Measurements from ENCODE around the gene EVPL.
"Not testable (repeated sequence)": the region's sequence is repeated elsewhere in the genome, so short reads cannot be mapped to it uniquely, and the experiment has no call there.

The EVPL gene

DNA sequence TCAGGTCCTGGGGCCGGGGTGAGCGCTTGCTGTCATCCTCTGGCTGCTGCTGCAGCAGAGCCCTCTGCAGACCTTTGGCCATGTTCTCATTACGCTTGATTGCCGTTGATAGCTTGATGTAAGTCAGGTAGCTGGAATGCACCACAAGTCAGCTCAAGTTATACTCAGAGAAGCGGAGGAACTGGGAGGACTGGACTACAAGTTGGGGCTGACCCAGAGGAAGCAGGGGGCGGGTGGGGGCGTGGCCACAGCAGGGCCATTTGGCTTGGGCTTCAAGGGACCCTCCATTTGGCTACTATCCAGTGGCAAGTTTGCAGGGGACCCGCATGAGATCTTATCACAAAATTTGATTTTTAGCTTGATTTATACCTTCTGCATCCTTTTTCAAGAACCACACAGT is 19.0 kb upstream of the EVPL start:
- no peak for DNase-seq

DNA sequence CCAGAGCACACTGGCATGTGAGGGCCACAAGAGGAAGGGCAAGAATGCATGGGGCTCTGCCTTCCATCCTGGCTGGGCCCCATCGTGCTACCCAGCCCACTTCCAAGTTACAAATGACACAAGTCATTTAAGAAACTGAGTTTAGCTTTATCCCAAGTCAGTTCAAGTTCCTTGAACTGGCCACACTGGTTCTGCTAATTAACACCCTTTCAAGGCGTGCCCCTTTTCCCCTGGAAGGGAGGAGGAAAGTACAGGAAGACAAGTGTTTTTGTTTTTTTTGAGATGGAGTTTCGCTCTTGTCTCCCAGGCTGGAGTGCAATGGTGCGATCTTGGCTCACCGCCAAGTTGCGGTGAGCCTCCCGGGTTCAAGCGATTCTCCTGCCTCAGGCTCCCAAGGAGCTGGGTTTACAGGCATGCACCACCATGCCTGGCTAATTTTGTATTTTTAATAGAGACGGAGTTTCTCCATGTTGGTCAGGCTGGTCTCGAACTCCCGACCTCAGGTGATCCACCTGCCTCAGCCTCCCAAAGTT is 17.4 kb upstream of the EVPL start:
- not testable (repeated sequence) for DNase-seq

DNA sequence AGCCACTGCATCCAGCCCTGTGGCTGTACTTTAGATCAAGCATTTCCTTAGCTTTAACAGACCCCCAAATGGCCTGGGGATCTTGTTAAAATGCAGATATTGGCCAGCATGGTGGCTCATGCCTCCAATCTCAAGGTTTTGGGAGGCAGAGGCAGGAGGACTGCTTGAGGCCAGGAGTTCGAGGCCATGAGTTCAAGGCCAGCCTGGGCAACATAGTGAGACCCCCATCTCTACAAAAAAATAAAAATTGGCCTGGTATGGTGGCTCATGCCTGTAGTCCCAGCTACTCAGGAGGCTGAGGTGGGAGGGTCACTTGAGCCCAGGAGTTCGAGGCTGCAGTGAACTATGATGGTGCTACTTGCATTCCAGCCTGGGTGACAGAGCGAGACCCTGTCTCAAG is 15.8 kb upstream of the EVPL start:
- DNase-seq: not testable (repeated sequence)

DNA sequence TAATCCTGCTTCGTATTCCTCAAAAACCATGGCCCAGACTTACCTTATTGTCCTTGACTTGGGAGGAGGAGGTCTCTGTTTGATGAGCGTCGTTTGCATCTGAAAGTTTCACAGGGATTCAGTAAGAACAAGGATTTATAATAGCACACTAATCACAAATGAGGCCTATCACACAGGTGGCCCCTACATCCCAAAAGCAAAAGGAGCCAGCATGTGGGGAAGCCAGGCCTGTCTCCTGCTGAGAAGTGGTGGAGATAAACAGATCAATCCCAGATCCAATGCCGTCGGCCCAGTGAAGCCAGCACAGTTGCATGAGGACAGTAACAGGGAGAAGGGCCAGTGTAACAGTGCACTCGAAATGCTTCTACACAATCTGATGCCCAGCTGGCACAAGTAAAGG is 13.3 kb upstream of the EVPL start:
- no peak for DNase-seq

DNA sequence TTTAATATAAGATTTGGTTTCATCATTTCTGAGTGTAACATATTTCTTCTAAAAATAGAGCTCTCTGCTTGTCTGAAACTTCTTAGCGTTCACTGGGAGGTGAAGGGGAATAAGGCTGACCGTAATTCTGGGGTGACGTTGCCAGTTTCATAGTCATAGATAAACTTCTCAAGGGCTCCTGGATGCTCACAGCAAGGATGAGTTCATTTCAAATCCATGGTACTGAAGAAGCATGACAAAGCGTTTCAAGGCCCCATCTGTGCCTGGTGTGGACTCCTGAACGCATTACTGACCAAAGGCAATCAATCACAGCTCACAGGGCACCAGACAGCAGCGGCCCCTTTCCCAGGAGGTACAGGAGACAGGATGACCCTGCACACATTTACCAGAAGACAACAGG is 12.0 kb upstream of the EVPL start:
- DNase-seq: no peak

- no peak for DNase-seq
Observed at GRCh38 chr17:76038050-76038449, 10.9 kb upstream of the EVPL start.

DNA sequence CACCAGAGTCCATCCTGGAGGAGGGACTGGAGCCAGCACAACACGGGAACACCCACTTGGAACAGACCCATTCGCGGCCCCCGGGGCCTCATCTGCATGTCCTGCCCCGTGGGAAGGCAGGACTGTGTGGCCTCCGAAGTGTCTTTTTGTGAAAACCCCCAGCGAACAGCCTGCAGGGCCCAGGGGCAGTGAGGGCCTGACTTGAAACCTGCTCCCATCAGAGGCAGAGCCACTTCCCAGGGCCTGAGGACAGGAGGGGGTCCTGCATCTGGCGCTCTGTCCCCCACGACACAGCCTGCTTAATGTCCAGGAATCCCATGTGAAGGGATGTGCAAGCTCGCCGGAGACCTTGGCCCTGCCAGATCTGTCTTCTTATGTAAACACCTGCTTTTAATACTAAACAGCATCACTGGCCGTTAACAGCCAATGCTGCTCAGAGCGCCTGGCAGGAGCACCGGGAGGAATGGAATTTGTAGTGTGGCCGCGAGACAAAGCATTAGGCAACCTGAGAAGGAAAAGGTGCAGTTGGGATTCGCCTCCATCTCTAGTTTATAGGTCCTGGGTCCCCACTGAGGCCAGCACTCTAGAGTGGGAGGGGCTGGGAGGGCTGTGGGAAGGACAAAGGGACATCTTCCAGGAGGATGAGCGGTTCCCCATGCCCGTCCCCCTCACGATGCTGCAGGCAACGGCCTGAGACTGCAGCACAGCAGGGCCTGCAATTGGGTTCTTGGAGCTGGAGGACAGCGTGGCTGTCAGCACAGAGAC is 9.6 kb upstream of the EVPL start:
- DNase-seq: no peak

GRCh38 chr17:76034428-76035350 is 7.6 kb upstream of the EVPL start:
- no peak for DNase-seq

DNA sequence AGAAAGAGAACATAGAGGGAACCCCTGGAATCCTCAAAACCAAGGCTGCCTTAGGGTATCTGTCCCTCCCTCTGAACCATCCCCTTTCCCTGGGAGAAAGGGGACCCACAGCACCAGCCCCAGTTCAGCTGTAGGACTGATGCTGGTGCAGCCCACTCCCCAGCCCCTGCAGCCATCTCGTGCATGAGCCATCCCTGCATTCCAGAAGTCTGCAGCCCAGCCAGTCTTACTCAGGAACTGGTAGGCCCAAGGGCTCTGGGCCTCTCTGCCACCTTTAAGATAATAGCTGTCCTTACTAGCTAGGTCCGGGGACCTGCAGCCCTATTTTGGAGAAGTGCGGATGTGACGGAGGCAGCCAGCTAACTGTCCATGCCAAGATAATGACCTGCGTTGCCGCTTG is 6.0 kb upstream of the EVPL start:
- no peak for DNase-seq

DNA sequence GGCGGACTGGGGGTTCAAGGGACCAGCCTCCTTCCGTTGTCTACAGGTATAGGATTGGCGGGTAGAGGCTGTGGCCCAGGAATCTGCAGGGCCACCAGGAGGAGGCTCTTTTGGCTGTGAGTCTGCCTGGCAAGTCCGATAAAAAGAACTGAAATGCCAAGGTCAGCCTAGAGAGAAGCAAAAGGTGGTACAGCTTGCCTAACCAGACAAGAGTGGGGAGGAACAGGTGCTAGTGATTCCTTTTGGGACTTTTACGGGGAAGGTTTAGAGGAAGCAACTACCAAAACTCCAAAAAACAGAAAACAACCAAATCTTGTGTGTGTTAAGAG is 5.6 kb upstream of the EVPL start:
- no peak for DNase-seq

- no peak for DNase-seq
Observed at GRCh38 chr17:76032073-76032779, 5.1 kb upstream of the EVPL start.

GRCh38 chr17:76026714-76027158 is 370 bp downstream of the EVPL start:
- no peak for DNase-seq

DNA sequence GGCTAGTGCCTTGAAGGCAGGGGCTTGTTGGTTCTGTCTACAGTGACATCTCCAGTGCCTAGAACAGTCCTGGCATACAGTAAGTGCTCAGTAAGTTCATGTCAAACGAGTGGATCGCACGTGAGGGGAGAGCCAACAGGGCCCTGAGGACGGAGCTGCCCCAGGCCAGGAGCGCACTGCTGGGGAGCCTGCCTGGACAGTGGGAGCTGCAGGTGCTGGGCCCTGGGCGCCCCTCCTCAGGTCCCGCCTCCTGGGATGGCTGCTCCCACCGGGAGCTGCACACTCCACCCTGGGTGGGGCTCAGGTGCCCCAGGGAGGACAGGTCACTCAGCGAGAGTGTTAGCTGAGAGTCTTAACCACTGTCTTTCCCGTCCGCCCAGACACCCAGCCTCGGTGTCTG is 1.8 kb downstream of the EVPL start:
- no peak for DNase-seq

DNA sequence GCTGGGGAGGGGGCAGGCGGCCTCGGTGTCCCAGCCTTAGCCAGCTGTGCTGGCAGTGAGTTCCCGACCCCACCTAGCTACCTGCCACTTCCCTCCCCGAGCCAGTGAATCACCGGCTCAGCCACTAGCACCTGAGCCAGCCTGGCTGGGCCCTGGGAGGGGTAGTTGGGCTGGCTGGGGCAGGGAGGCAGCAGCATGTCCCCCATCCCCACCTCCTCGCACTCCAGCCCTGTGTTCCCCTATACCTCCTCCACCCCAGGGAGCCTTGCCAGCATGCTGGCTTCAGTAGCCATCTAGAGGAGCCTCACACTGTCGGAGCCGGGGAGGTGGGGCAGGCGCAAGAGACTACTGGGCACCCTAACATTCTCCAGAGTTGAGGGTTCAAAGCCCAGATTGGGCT is 2.8 kb downstream of the EVPL start:
- no peak for DNase-seq

GRCh38 chr17:76023900-76024237 is 3.2 kb downstream of the EVPL start:
- DNase-seq: no peak

DNA sequence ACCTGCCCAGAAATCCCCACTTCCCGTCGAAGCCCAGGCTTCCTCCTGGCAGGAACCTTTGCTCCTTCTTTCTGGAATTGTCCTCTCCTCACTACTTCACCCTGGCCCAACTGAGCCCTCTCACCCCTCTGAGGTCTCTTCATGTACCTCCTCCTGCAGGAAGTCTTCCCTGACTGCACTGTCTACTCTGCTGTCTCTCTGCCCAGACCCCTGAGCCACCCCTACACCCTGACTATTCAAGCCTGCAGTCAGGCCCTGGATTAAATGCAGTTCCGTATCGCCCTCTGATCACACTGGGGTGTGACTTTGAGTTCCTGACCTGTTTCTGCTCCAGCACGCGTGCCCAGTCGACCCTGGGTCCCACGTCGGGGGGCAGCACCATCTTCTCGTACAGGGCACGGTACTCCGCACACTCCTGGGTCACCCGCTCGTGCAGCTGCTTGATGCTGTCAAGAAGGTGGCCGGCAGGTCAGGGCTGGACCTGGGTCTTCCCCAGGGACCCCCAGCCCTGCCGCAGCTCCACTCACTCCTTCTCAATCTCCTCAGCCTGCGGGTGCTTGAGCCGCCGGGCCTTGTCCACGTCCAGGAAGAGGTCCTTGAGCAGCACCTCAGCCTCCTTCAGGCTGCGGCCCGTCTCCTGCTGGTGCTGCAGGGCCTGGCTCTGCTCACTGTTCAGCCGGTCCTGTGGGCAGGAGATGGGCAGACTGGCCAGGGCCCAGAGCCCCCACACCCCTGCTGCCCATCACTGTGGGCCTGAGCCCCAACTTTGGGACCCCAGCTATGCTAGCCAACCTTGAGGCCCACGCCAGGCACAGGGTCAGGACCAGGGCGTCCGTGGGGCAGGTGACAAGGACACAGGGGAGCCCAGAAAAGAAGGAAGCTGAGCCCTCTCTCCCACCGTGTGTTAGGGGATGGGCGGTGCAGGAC is 3.9 kb downstream of the EVPL start:
- no peak for DNase-seq

DNA sequence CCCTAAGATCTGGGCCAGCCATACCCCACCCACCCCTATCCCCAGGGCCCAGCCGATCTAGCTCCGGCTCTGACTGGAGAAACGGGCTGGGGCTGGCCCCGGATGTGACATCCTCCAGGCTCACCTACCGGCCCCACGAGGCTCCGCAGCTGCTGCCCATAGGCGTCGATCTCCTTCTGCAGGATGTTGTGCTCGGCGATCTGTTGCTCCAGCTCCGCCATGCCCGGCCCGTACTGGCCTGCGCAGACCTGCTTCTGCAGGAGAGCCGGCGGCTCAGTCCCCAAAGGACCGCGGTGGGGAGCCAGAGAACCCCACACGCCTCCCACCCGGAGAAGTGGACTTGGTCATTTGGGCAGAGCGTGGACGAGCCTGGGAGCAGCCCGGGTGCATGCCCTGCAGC is 4.8 kb downstream of the EVPL start:
- no peak for DNase-seq

GRCh38 chr17:76019833-76020467 is 7.2 kb downstream of the EVPL start:
- no peak for DNase-seq

DNA sequence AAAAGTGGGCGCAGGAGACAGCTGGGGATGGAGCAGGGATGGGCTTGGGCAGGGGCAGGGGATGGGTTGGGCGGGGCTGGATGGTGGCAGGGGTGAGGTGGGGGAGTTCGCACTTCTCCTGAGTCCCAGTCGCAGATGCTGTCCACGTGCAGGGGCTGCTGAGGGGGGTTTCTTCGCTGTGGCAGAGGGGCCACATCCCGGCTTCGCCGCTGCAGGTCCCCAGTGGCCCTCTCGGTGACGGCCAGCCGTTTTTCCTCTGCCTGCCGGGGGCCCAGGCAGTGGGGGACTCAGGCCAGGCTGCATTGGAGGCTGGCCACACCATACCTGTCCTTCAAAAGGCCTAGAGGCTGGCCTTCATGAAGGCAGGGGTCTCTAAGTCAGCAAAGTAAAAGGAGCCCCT is 8.3 kb downstream of the EVPL start:
- DNase-seq: no peak

DNA sequence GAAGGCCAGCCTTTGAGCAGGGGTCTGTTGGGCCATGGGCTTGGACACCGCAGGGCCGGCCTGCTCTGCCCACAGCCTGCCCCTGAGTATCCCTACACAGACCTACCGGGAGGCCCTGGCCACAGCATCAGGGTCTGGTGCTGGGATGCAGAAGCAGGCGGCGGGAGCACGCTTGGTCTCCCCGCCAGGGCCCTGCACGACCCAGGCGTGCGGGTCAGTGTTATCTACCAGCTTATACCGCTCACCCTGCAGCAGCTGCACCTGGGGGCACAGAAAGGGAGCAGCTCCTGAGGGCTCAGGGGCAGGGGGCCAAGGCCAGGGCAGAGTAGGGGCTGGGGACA is 8.8 kb downstream of the EVPL start:
- no peak for DNase-seq

- no peak for DNase-seq
Observed at GRCh38 chr17:76017481-76018339, 9.4 kb downstream of the EVPL start.
